ENCODE results near the gene RABAC1.

The RABAC1 gene

DNA sequence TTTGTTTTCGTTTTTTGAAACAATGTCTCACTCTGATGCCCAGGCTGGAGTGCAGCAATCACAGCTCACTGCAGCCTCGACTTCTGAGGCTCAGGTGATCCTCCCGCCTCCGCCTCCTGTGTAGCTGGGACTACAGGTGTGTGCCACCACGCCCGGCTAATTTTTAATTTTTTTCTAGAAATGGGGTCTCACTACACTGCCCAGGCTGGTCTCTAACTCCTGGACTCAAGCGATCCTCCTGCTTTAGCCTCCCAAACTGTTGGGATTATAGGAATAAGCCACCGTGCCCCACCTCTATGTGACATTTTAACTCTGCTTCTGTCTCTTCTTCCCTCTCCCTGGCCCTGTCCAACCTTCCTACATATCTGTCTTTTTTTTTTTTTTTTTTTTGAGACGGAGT, 29.8 kb upstream of the RABAC1 start:
- no peak for DNase-seq

DNA sequence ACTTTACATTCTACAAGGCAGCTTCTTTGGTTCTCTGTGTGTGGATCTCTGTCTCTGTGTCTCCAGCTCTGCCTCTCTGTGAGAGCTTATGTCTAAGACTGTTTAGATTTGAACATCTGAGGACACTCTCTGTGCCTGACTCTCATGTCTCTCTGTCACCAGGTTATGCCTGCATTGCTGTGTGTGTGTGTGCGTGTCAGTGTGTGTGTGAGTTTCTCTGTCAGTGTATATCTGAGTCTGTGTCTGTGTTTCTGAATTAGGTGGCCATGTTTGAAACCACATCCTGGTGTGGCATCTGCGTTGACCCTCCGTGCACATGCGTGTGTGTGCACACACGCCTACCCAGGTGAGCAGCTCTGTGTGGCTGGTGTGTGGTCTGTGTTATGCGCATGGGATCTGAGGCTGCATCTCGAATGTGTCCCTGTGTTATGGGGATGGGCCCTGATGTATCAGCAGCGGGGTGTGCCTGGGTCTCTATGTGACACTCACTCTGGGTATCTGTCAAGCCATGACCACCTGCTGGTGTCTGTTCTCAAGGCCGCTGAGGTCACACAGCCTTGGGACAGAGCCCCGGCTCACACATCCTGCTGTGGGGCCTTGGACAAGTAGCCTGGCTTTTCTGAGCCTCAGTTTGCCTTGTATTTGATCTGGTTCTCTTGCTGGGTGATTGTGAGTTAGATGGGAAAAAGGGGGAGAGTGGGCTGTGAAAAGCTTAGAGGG, 28.2 kb upstream of the RABAC1 start:
- DNase-seq: no peak

DNA sequence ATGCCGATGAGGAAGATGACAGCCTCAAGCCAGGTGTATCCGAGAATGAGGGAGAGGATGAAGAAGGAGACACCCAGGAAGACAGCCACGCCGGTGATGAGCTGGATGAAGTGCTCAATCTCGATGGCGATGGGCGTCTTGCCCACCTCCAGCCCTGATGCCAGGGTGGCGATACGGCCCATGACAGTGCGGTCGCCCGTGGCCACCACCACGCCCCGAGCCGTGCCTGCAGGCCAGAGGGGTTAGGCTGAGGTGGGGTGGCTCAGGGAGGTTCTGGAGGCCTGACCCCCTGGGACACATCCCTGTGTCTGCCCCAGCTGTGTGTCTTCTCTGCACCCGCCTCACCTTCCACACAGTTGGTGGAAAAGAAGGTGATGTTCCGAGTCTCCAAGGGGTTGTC, 25.8 kb upstream of the RABAC1 start:
- DNase-seq: no peak

- no peak for DNase-seq
Measured at GRCh38 chr19:41981724-41982123, 22.6 kb upstream of the RABAC1 start.

- no peak for DNase-seq
Measured at GRCh38 chr19:41978470-41978869, 19.3 kb upstream of the RABAC1 start.

- DNase-seq: no peak
Measured at GRCh38 chr19:41977916-41978315, 18.8 kb upstream of the RABAC1 start.

DNA sequence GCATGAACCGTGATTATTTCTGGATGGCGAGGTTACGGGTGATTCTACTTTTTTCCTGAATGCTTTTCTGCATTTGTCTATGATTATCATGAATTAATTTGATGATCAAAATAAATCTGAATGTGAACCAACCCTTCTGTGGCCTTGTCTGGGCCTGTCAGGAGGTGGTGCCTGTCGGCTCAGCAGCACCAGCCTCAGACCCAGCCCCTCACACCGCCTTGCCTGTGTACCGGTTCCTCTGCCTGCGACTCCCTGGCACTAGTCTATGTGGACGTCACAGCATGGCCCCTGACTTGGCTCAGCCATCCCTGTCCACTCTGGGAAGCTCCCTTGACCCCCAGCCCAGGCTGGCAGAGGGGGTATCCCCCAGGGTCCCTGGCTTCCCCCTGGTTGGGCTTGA, 15.5 kb upstream of the RABAC1 start:
- DNase-seq: no peak

GRCh38 chr19:41971363-41971762, 12.2 kb upstream of the RABAC1 start:
- no peak for DNase-seq

GRCh38 chr19:41969772-41970458, 10.8 kb upstream of the RABAC1 start:
- DNase-seq: no peak

DNA sequence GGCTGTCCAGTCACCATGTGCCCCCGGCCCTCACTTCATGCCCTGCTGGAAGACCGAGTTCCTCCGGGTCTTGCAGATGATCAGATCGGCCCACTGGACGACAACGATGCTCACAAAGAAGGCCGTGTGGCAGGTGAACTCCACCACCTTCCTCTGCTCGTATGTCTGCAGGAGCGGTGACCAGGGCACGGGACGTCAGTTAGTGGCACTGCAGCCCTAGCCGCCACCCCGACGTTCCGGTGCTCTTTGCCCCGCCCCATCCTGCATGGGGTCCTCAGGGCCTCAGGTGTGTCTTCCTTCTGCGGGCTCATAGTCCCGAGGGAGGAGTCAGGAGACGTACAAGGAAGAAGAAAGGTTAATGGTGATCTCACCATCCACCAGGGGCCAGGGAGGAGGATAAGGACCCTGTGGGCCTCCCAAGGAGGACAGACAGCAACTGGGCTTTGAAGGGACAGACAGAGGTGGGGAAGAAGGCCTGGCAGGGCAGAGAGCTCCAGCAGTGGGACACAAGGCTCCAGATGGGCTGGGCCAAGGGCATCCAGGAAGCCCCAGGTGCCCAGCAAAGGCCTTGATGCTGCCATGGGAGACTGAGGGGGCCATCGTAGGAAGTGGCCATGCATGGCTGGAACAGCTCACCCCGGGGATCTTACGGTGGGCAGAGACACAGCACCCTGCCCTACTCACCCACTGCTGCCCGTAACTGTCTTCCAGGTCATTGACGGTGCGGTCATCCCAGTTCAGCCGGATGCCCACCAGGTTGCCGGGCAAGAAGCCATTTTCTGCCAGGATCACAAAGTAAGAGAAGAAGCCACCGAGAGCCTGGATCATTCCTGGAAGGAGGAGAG, 9.9 kb upstream of the RABAC1 start:
- no peak for DNase-seq

GRCh38 chr19:41967054-41967783, 8.1 kb upstream of the RABAC1 start:
- peak; percentile 77 for DNase-seq

GRCh38 chr19:41965106-41965505, 6.0 kb upstream of the RABAC1 start:
- DNase-seq: no peak

- DNase-seq: peak; percentile 37
Measured at GRCh38 chr19:41960973-41961372, 1.9 kb upstream of the RABAC1 start.

GRCh38 chr19:41958367-41959055, 610 bp downstream of the RABAC1 start:
- DNase-seq: peak; percentile 72

GRCh38 chr19:41957838-41958366, 1.2 kb downstream of the RABAC1 start:
- DNase-seq: peak; percentile 88

GRCh38 chr19:41957161-41957837, 1.8 kb downstream of the RABAC1 start:
- no peak for DNase-seq

GRCh38 chr19:41956621-41957020, 2.5 kb downstream of the RABAC1 start:
- DNase-seq: no peak

- DNase-seq: peak; percentile 64
Measured at GRCh38 chr19:41955521-41955920, 3.6 kb downstream of the RABAC1 start.

GRCh38 chr19:41951686-41952172, 7.4 kb downstream of the RABAC1 start:
- DNase-seq: peak; percentile 85

GRCh38 chr19:41947091-41947490, 12.0 kb downstream of the RABAC1 start:
- no peak for DNase-seq

DNA sequence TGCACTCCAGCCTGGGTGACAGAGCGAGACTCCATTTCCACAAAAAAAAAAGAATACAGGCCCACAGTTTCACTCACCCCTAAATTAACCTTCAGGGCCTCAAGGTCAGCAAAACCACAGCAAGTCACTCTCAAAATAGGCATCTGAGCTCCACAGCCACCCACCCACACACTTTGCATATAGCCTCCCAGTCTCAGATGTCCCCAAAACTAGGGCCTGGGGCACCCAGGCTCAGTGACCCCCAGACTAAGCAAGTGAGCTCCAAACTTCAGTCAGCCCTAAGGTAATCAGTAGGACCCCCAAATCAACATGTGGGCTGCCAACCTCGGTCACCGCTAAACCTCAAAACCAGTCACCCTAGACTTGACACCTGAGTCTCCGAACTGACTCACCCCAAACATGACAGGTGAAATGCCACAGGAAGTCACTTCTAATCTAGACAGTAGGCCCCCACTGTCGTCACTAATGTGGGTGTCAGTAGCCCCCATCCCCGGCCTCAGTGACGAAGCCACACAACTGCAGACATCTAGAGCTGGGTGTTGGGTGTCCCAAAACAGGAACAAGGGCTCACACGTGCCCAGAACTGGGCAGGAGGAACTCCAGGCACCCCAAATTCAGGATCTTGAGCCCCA, 13.9 kb downstream of the RABAC1 start:
- no peak for DNase-seq
